Activated T-cell treated with anti-CD3 and anti-CD28 coated beads for 48 hours (primary cell): ENCODE data around the gene HLA-DMA.
"Not testable (repeated sequence)": the region's sequence is repeated elsewhere in the genome, so short reads cannot be mapped to it uniquely, and the experiment has no call there.

Experiments used
- DNase-seq: peaks from one replicate; pipeline ENCODE4 v3.0.0-alpha.2; 2020; ENCODE audit warnings: low read depth

The HLA-DMA gene

DNA sequence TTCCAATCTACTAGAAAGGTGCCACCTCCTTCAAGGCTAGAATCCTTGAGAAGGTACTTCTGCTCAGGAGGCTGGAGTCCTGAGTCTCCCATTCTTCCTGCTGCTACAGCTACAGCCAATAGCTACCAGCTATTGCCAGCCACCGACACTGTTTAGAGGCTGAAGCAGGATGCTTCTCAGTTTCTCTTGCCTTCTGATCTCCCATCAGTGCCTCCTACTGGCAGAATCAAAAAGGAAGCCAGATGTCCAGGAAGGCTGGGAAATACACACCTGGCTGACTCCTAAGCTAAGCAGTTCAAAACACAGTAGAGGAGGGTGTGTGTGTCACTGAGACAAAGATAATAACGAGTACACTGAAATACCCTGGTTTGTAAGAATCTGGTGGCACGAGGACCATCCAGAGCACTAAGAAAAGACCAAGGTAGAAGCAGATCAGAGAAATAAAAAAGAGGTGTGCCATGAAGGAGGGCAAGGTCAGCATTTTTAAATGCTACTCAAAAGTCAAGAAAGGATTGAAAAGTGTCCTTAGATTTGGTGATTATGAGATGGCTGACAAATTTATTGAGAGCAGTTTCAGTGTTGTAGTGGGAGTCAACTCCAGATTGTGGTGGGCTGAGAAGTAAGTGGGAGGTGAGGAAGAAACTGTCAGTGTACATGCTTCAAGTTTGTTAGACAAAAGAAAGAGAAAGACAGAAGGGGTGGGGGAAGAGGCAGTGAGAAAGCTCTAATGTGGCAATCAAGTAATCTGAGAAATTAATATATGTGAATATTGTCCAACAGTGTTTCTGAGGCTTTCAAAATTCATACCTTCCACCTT, 2.3 kb upstream of the HLA-DMA start:
- no peak for DNase-seq

DNA sequence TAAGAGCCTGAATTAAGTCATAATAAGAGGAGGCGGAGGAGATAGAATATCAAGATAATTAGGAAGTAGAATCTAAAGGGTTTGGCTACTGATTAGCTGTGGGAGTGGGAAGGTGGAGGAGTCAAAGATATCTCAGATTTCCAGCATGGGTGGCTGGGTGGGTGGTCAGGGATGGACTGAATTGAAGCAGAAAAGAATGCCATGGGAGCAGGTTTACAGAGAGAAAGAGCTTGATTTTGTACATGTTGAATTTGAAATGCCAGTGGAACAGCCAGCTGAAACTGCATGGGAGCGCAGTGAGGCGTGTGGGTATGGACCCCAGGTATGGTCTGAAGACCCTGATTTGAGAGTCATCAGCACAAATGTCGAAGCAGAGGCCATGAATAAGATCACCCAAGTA, 1.4 kb upstream of the HLA-DMA start:
- DNase-seq, result no peak

DNA sequence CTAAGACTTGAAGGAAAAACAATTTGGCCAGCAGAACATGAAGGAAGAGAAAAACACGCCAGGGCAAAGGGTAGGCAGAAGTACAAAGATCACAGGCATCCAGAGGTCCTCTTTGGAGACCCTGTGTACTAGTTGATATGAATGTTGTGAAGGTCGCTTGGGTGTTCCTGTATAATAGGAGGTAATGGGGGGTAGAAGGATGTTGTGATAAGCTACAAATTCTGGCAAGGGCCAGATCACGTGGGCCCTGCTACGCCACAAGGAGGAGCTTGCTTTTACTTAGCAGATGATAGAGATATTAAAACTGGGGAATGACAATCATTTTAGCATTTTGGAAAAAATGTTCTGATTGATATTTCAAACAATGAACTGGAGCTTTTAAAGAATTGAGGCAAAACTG, 878 bp upstream of the HLA-DMA start:
- no peak for DNase-seq

DNA sequence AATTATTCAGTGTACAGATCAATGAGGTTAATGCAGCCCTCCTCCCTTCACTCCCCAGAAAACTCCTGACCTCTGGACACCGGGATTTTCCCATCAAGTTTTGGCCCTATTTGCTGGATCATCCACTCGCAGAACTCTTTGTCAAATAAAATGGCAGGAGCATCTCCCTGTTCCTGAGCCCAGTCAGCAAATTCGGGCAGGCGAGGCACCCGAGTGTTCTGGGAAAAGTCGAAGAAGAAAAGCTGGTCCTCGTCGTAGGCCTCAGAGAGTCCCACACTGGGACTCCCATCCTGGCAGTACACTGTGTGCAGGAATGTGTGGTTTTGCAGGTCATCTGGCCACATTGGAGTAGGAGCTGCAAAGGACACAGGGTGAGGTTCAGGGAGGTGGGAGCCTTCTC, 2.4 kb downstream of the HLA-DMA start:
- no peak for DNase-seq

GRCh38 chr6:32950010-32950409, 2.9 kb downstream of the HLA-DMA start:
- no peak for DNase-seq

GRCh38 chr6:32949113-32949512, 3.8 kb downstream of the HLA-DMA start:
- no peak for DNase-seq

GRCh38 chr6:32947552-32948465, 5.1 kb downstream of the HLA-DMA start:
- DNase-seq, result no peak

GRCh38 chr6:32946893-32947292, 6.0 kb downstream of the HLA-DMA start:
- no peak for DNase-seq

GRCh38 chr6:32945953-32946352, 6.9 kb downstream of the HLA-DMA start:
- no peak for DNase-seq

GRCh38 chr6:32945108-32945760, 7.7 kb downstream of the HLA-DMA start:
- no peak for DNase-seq

DNA sequence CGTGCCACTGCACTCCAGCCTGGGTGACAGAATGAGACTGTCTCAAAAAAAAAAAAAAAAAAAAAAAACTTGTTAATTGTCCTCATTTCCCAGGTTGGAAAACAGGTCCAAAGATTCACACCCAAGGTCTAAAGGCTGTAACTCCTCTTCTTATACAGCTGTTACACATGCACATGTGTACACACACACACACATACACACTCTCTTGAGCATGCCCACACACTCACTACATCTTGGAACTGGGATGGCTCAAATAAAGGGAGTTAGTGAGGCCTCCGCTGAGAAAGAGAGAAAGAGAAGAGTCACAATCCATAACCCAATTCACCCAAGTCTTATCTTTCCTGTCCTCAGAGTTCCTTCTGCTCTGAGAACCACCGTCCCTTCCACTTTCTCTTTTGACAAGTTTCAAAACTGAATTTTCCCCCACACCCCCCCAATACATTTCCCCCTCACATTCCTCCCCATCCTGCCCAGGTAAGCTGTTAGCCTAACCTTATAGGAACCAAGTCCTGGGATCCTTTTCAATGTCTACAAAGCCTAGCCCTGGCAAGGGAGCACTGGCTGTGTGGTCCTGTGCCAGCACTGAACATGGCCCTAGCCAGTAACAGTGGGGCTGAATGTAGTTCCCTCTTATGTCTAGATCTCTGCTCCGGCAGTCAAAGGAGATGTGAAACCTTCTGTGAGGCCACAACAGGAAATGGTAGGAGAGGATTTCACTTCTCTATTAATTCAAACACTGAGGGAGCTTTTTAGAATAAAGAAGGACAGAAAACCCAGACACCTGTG, 8.8 kb downstream of the HLA-DMA start:
- DNase-seq, result no peak

GRCh38 chr6:32942555-32943123, 10.3 kb downstream of the HLA-DMA start:
- DNase-seq, result not testable (repeated sequence)

GRCh38 chr6:32941214-32941768, 11.6 kb downstream of the HLA-DMA start:
- DNase-seq, result peak; percentile 27

DNA sequence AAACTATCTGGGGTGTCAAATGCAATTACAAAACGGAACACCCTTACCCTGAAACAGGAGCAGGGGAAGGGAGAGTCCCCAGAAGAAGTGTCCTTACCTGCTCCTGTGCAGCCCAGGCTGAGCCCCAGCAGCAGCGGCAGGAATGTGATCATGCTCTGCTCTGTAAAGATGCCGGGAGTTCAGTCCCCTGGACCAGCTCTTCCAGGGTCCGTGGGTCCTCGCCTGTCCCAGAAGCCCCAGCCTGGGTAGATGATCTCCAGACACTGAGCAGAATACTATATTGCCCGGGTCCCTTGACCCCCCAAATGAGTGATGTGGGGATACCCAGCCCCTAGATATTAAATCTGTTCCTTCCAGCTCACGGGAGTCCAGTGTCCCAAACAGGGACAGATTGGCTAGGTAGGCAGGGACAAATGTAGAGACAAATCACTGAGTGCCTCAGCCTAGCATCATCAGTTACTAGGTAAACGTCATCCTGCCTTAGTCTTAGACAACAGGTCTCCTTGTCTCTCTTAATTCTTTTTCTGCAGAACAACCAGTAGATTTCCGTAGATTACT, 12.2 kb downstream of the HLA-DMA start, which contains the start of gene HLA-DMB:
TSS of gene HLA-DMB (minus strand) at position 373 of the 558 bp plus-strand sequence. CDS start at position 152, 221 bp downstream.
- no peak for DNase-seq

- no peak for DNase-seq
Measured at GRCh38 chr6:32938494-32938893, 14.4 kb downstream of the HLA-DMA start.

GRCh38 chr6:32937230-32937633, 15.7 kb downstream of the HLA-DMA start:
- no peak for DNase-seq

GRCh38 chr6:32936239-32937152, 16.4 kb downstream of the HLA-DMA start:
- DNase-seq, result no peak

- no peak for DNase-seq
Measured at GRCh38 chr6:32935551-32936238, 17.2 kb downstream of the HLA-DMA start.

DNA sequence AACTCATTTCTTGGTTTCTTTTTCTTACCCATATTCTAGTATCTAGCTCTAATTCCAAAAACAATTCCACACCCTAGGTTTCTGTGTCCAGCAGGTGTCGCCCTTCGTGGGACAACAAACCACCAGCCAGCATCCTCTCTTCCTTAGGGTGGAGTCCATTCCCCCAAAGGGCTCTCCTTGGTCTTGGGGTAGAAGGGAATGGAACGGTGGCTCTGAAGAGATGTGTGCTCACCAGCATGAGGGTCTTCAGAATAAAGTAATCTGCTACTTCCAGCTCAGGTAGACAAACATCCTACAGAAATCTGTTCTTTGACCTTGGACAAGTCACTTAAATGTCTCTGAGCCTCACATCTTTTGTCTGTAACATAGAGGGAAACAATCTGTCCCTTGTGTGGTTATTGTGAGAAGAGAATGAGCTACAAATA, 19.2 kb downstream of the HLA-DMA start:
- DNase-seq, result peak; percentile 63
